ENCODE measurements around the gene PRTG.
"Not testable (repeated sequence)": the region's sequence is repeated elsewhere in the genome, so short reads cannot be mapped to it uniquely, and the experiment has no call there.

PRTG gene

DNA sequence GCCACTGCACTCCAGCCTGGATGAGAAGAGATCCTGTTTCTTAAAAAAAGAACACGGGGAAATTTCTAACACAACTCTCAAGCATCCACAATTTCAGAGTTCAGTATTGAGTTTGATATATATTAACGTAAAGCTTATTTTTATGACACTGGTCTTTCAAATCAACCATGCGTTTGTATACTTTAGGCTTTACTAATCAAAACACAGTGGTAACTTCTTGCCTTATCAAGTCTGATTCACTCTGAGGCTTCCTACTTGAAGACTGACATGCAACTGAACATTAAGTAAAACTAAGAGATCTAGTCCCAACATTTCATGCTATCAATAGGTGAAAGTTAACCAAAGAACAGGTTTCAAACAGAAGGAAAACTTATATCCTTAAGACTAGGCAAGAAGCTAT is 46.7 kb downstream of the PRTG start:
- no peaks in the 10 kb centered on the region for H3K27me3 ChIP-seq (ENCODE audit: insufficient read depth, low read length)
- no peaks in the 10 kb centered on the region; the same call in 1 of the 2 replicates for H3K36me3 ChIP-seq (ENCODE audit: insufficient read depth, low read length)
- H3K9ac ChIP-seq (ENCODE audit: low read depth, low read length), result no peak overlapping the region
- no peak overlapping the region for H3K27ac ChIP-seq (ENCODE audit: low read depth, low read length)
- H3K4me1 ChIP-seq (ENCODE audit: insufficient read depth, low read length), result peaks cover 24% of the 10 kb centered on the region
- 95% methylated on average over 2 of the region's 3 CpGs for WGBS
- no peaks in the 10 kb centered on the region for H3K9me3 ChIP-seq (ENCODE audit: insufficient read depth, low read depth, low read length)
- no peak overlapping the region for H3K4me3 ChIP-seq (ENCODE audit: low read length)

- H3K9me3 ChIP-seq (ENCODE audit: insufficient read depth, low read depth, low read length), result no peaks in the 10 kb centered on the region
- H3K27me3 ChIP-seq (ENCODE audit: insufficient read depth, low read length), result no peaks in the 10 kb centered on the region
- H3K9ac ChIP-seq (ENCODE audit: low read depth, low read length), result no peak overlapping the region
- H3K27ac ChIP-seq (ENCODE audit: low read depth, low read length), result no peak overlapping the region
- H3K4me1 ChIP-seq (ENCODE audit: insufficient read depth, low read length), result peaks cover 24% of the 10 kb centered on the region
- H3K4me3 ChIP-seq (ENCODE audit: low read length), result no peak overlapping the region
- WGBS, result 56% methylated on average over 8 of the region's 8 CpGs
- no peaks in the 10 kb centered on the region; the same call in 1 of the 2 replicates for H3K36me3 ChIP-seq (ENCODE audit: insufficient read depth, low read length)
Observed at GRCh38 chr15:55695432-55695831, 47.5 kb downstream of the PRTG start.

GRCh38 chr15:55694652-55695150 is 48.3 kb downstream of the PRTG start:
- Histone ChIP-seq H3K27me3 (ENCODE audit: insufficient read depth, low read length) (no peaks in the 10 kb centered on the region), H3K27ac (ENCODE audit: low read depth, low read length) (no peak overlapping the region), H3K9me3 (ENCODE audit: insufficient read depth, low read depth, low read length) (no peaks in the 10 kb centered on the region), H3K4me1 (ENCODE audit: insufficient read depth, low read length) (peaks cover 24% of the 10 kb centered on the region), H3K4me3 (ENCODE audit: low read length) (peak overlapping the region; percentile 36), H3K9ac (ENCODE audit: low read depth, low read length) (no peak overlapping the region), H3K36me3 (ENCODE audit: insufficient read depth, low read length) (no peaks in the 10 kb centered on the region; the same call in 1 of the 2 replicates)
- 30% methylated on average over 4 of the region's 4 CpGs for WGBS

DNA sequence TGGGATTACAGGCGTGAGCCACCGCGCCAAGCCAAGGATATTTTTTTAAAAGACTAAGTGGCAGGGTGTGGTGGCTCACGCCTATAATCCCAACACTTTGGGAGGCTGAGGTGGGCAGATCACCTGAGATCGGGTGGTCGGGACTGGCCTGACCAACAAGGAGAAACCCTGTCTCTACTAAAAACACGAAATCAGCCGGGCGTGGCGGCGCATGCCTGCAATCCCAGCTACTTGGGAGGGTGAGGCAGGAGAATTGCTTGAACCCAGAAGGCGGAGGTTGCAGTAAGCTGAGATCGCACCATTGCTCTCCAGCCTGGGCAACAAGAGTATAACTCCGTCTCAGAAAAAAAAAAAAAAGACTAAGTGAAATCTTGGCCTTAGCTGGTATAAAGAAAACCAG is 49.8 kb downstream of the PRTG start:
- H3K4me3 ChIP-seq (ENCODE audit: low read length); H3K9ac ChIP-seq (ENCODE audit: low read depth, low read length); H3K9me3 ChIP-seq (ENCODE audit: insufficient read depth, low read depth, low read length); H3K27me3 ChIP-seq (ENCODE audit: insufficient read depth, low read length); H3K27ac ChIP-seq (ENCODE audit: low read depth, low read length); H3K36me3 ChIP-seq (ENCODE audit: insufficient read depth, low read length): not testable (repeated sequence)
- peaks cover 24% of the 10 kb centered on the region for H3K4me1 ChIP-seq (ENCODE audit: insufficient read depth, low read length)
- WGBS, result 95% methylated on average over 14 of the region's 14 CpGs

- H3K4me3 ChIP-seq (ENCODE audit: low read length), result no peak overlapping the region
- 90% methylated on average over 6 of the region's 6 CpGs for WGBS
- no peaks in the 10 kb centered on the region for H3K9me3 ChIP-seq (ENCODE audit: insufficient read depth, low read depth, low read length)
- peaks cover 13% of the 10 kb centered on the region; the same call in 1 of the 2 replicates for H3K4me1 ChIP-seq (ENCODE audit: insufficient read depth, low read length)
- no peak overlapping the region for H3K27ac ChIP-seq (ENCODE audit: low read depth, low read length)
- no peak overlapping the region for H3K9ac ChIP-seq (ENCODE audit: low read depth, low read length)
- H3K27me3 ChIP-seq (ENCODE audit: insufficient read depth, low read length), result no peaks in the 10 kb centered on the region
- H3K36me3 ChIP-seq (ENCODE audit: insufficient read depth, low read length), result peaks cover 12% of the 10 kb centered on the region; the same call in 1 of the 2 replicates
Observed at GRCh38 chr15:55687792-55688191, 55.2 kb downstream of the PRTG start.

DNA sequence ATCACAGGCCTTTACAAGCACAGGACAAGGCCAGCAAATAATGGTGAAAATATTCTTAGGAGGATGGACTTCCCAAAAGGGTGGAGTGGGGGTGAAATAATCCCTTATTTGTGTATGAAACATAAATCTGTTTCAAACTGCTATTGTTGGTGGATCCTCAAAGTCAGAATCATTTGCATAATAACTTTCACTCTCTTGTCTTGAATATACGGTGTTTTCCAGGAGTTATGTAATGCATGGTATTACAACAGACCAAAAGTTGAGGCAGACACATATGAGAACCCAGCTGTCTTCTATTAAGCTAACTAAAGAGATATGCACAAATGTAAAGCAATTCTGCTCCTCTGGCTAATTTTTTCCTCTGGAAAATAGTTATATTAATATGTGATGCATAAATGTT is 57.7 kb downstream of the PRTG start:
- Histone ChIP-seq H3K27me3 (ENCODE audit: insufficient read depth, low read length) (no peaks in the 10 kb centered on the region), H3K4me3 (ENCODE audit: low read length) (no peak overlapping the region), H3K9ac (ENCODE audit: low read depth, low read length) (no peak overlapping the region), H3K36me3 (ENCODE audit: insufficient read depth, low read length) (peaks cover 33% of the 10 kb centered on the region; the same call in 1 of the 2 replicates), H3K9me3 (ENCODE audit: insufficient read depth, low read depth, low read length) (no peaks in the 10 kb centered on the region), H3K27ac (ENCODE audit: low read depth, low read length) (no peak overlapping the region), H3K4me1 (ENCODE audit: insufficient read depth, low read length) (peaks cover 13% of the 10 kb centered on the region; the same call in 1 of the 2 replicates)
- 100% methylated on average over 1 of the region's 1 CpG for WGBS

- peaks cover 46% of the 10 kb centered on the region; the same call in 1 of the 2 replicates for H3K36me3 ChIP-seq (ENCODE audit: insufficient read depth, low read length)
- peaks cover 13% of the 10 kb centered on the region; the same call in 1 of the 2 replicates for H3K4me1 ChIP-seq (ENCODE audit: insufficient read depth, low read length)
Observed at GRCh38 chr15:55683376-55683775, 59.6 kb downstream of the PRTG start.

DNA sequence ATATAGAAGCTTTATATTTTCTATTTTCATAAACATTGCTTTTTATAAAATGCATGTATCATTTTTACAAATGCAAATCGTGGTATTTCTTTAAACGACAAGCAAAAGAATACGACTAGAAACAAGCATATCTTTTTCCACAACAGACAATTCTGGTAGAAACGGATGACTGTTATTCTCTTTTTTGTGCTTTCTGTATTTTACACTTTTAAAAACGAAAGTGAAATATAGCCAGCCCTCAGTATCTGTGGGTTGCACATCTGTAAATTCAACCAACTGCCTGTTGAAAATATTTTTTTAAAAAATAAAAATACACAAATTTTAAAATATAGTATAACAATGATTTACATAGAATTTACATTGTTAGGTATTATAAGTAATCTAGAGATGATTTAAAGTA is 61.3 kb downstream of the PRTG start:
- no peak overlapping the region for H3K27ac ChIP-seq (ENCODE audit: low read depth, low read length)
- H3K4me1 ChIP-seq (ENCODE audit: insufficient read depth, low read length), result peaks cover 12% of the 10 kb centered on the region
- no peaks in the 10 kb centered on the region for H3K9me3 ChIP-seq (ENCODE audit: insufficient read depth, low read depth, low read length)
- H3K9ac ChIP-seq (ENCODE audit: low read depth, low read length), result no peak overlapping the region
- 94% methylated on average over 5 of the region's 5 CpGs for WGBS
- H3K4me3 ChIP-seq (ENCODE audit: low read length), result no peak overlapping the region
- peaks cover 50% of the 10 kb centered on the region; the same call in 1 of the 2 replicates for H3K36me3 ChIP-seq (ENCODE audit: insufficient read depth, low read length)
- no peaks in the 10 kb centered on the region for H3K27me3 ChIP-seq (ENCODE audit: insufficient read depth, low read length)

More at GRCh38 chr15:55683376-55683775, 59.6 kb downstream of the PRTG start:
- H3K27me3 ChIP-seq (ENCODE audit: insufficient read depth, low read length), result no peaks in the 10 kb centered on the region
- H3K9me3 ChIP-seq (ENCODE audit: insufficient read depth, low read depth, low read length), result no peaks in the 10 kb centered on the region
- H3K27ac ChIP-seq (ENCODE audit: low read depth, low read length), result no peak overlapping the region
- H3K4me3 ChIP-seq (ENCODE audit: low read length), result no peak overlapping the region
- no peak overlapping the region for H3K9ac ChIP-seq (ENCODE audit: low read depth, low read length)

DNA sequence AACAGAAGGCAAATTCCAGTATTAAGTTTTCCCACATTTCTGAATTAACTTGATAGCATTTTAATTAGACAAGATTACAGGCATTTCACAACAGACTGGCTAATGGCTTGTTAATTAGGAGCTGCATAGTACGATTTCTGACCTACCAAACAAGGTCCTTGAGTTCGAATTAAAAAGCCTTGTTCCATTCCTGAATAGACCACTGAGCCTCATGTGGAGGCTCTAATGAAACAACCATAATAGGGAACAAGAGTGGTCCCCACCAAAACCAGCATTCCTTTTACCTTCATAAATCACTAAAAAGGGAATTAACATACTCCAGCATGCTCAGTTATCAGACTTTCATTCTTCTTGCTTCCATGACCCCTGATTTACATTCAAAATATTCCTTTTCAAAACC is 66.4 kb downstream of the PRTG start:
- Histone ChIP-seq H3K9me3 (ENCODE audit: insufficient read depth, low read depth, low read length) (no peaks in the 10 kb centered on the region), H3K27me3 (ENCODE audit: insufficient read depth, low read length) (no peaks in the 10 kb centered on the region), H3K36me3 (ENCODE audit: insufficient read depth, low read length) (peaks cover 55% of the 10 kb centered on the region; the same call in 1 of the 2 replicates), H3K4me3 (ENCODE audit: low read length) (no peak overlapping the region), H3K27ac (ENCODE audit: low read depth, low read length) (0 out of 2 replicates have a peak overlapping the region, but pooled peaks have one; percentile 3), H3K9ac (ENCODE audit: low read depth, low read length) (no peak overlapping the region), H3K4me1 (ENCODE audit: insufficient read depth, low read length) (peaks cover 35% of the 10 kb centered on the region)
- 81% methylated on average over 2 of the region's 2 CpGs for WGBS

GRCh38 chr15:55673287-55673686 is 69.7 kb downstream of the PRTG start:
- no peaks in the 10 kb centered on the region for H3K27me3 ChIP-seq (ENCODE audit: insufficient read depth, low read length)
- no peak overlapping the region for H3K4me3 ChIP-seq (ENCODE audit: low read length)
- no peak overlapping the region for H3K27ac ChIP-seq (ENCODE audit: low read depth, low read length)
- WGBS, result 95% methylated on average over 10 of the region's 10 CpGs
- H3K36me3 ChIP-seq (ENCODE audit: insufficient read depth, low read length), result peaks cover 42% of the 10 kb centered on the region; the same call in 1 of the 2 replicates
- H3K9ac ChIP-seq (ENCODE audit: low read depth, low read length), result no peak overlapping the region
- H3K4me1 ChIP-seq (ENCODE audit: insufficient read depth, low read length), result peaks cover 35% of the 10 kb centered on the region
- H3K9me3 ChIP-seq (ENCODE audit: insufficient read depth, low read depth, low read length), result no peaks in the 10 kb centered on the region

GRCh38 chr15:55669270-55669669 is 73.7 kb downstream of the PRTG start:
- no peaks in the 10 kb centered on the region for H3K9me3 ChIP-seq (ENCODE audit: insufficient read depth, low read depth, low read length)
- 80% methylated on average over 3 of the region's 3 CpGs for WGBS
- peaks cover 10% of the 10 kb centered on the region; the same call in 1 of the 2 replicates for H3K4me1 ChIP-seq (ENCODE audit: insufficient read depth, low read length)
- H3K4me3 ChIP-seq (ENCODE audit: low read length), result no peak overlapping the region
- H3K36me3 ChIP-seq (ENCODE audit: insufficient read depth, low read length), result peaks cover 38% of the 10 kb centered on the region; the same call in 1 of the 2 replicates
- H3K9ac ChIP-seq (ENCODE audit: low read depth, low read length), result no peak overlapping the region
- no peak overlapping the region for H3K27ac ChIP-seq (ENCODE audit: low read depth, low read length)
- no peaks in the 10 kb centered on the region for H3K27me3 ChIP-seq (ENCODE audit: insufficient read depth, low read length)

Measured in HUES64 (cell line).